ENCODE data around the gene ANGPTL3.

Gene ANGPTL3

GRCh38 chr1:62621907-62622306, 24.6 kb downstream of the ANGPTL3 start:
- Histone ChIP-seq H3K4me3 (no peak overlapping the region), H3K27ac (no peak overlapping the region)

- Histone ChIP-seq H3K27ac (no peak overlapping the region), H3K4me3 (no peak overlapping the region)
These were observed 28.1 kb downstream of the ANGPTL3 start for GRCh38 chr1:62625415-62625814.

GRCh38 chr1:62628506-62628905, 31.2 kb downstream of the ANGPTL3 start:
- Histone ChIP-seq H3K27ac (no peak overlapping the region), H3K4me3 (no peak overlapping the region)

- H3K4me3 ChIP-seq, result no peak overlapping the region
- H3K27ac ChIP-seq, result no peak overlapping the region
These were observed 40.2 kb downstream of the ANGPTL3 start for GRCh38 chr1:62637392-62638105.

GRCh38 chr1:62643283-62643682, 46.0 kb downstream of the ANGPTL3 start:
- H3K27ac ChIP-seq, result no peak overlapping the region
- H3K4me3 ChIP-seq, result no peak overlapping the region

GRCh38 chr1:62652387-62652786, 55.1 kb downstream of the ANGPTL3 start:
- Histone ChIP-seq H3K4me3 (no peak overlapping the region), H3K27ac (no peak overlapping the region)

- H3K4me3 ChIP-seq, result no peak overlapping the region
- H3K27ac ChIP-seq, result no peak overlapping the region
These were observed 57.4 kb downstream of the ANGPTL3 start for GRCh38 chr1:62654744-62655143.

Measured in skin epidermis (tissue), 12 donors.